Astrocyte of the cerebellum (primary cell): Measurements from ENCODE around the gene PRICKLE3.
"Not testable (repeated sequence)": the region's sequence is repeated elsewhere in the genome, so short reads cannot be mapped to it uniquely, and the experiment has no call there.

Source experiments
- DNase-seq: peaks from one replicate; pipeline ENCODE4 v3.0.0-alpha.2; 2011; ENCODE audit warnings: low read depth
- H3K4me3 ChIP-seq: 2 replicates; pipeline ENCODE4 v1.5.1; 2011; ENCODE audit warnings: mild to moderate bottlenecking, low read depth, low read length, moderate library complexity
- CTCF ChIP-seq: IDR thresholded peaks from 2 replicates; pipeline ENCODE4 v1.5.1; 2012; ENCODE audit warnings: low read length, low read depth, moderate library complexity, mild to moderate bottlenecking; ENCODE audit errors: missing control alignments
- in situ Hi-C: cut with HindIII; loops from 2 replicates; pipeline ENCODE4 v1.10.0; 2017; ENCODE audit warnings: low sequenced_read_pairs

PRICKLE3 gene

GRCh38 chrX:49142264-49142663 lies 43.9 kb downstream of the PRICKLE3 start:
- TF ChIP-seq CTCF, result peak; percentile 38
- DNase-seq, in situ Hi-C loops: not testable (repeated sequence)

GRCh38 chrX:49139713-49140112 lies 46.5 kb downstream of the PRICKLE3 start:
- TF ChIP-seq CTCF, result no peak
- no peak for DNase-seq
- in situ Hi-C loops, result no loop called here
- H3K4me3 ChIP-seq, result no peak overlapping the region

More at GRCh38 chrX:49142264-49142663, 43.9 kb downstream of the PRICKLE3 start:
- H3K4me3 ChIP-seq, result not testable (repeated sequence)

- no peak for DNase-seq
- in situ Hi-C loops, result no loop called here
- no peak for TF ChIP-seq CTCF
- no peak overlapping the region for H3K4me3 ChIP-seq
These were observed 48.7 kb downstream of the PRICKLE3 start for GRCh38 chrX:49137492-49137891.

- DNase-seq, result no peak
- in situ Hi-C loops, result no loop called here
- no peak for TF ChIP-seq CTCF
- H3K4me3 ChIP-seq, result no peak overlapping the region
These were observed 52.4 kb downstream of the PRICKLE3 start for GRCh38 chrX:49133759-49134158.

GRCh38 chrX:49132275-49132674 lies 53.9 kb downstream of the PRICKLE3 start:
- DNase-seq, in situ Hi-C loops, H3K4me3 ChIP-seq: not testable (repeated sequence)

GRCh38 chrX:49129427-49129826 lies 56.7 kb downstream of the PRICKLE3 start:
- H3K4me3 ChIP-seq, result no peak overlapping the region
- DNase-seq, result no peak
- in situ Hi-C loops, result no loop called here
- TF ChIP-seq CTCF, result no peak

- H3K4me3 ChIP-seq, DNase-seq, in situ Hi-C loops: not testable (repeated sequence)
These were observed 58.4 kb downstream of the PRICKLE3 start for GRCh38 chrX:49127742-49128258.
